Lung microvascular endothelial cell (primary cell): ENCODE results near the gene P2RY12. TPM values are rescaled to one million over a fixed set of nuclear protein-coding genes. Genes with fewer than 3 reads are reported as not detected.
A peak's percentile ranks its signal among the peaks of the same experiment; 100 is the strongest.

Experiments used
- DNase-seq, 2 donors: peaks; one replicate each; pipeline versions ENCODE4 v3.0.0 to v3.0.0-alpha.2; 2010; ENCODE audit warnings: low read depth in 2 of 2
- total RNA-seq: library from RNA; depleted of rRNA; stranded (reverse); fragments of >200 nt; gene quantifications from 2 replicates; pipeline ENCODE4 v1.2.1, GENCODE V29; 2014

The P2RY12 gene
- total RNA-seq, 1 donor from 2014 or later = not detected

GRCh38 chr3:151307583-151308488 is 76.7 kb downstream of the P2RY12 start:
- DNase-seq = no peak

GRCh38 chr3:151307131-151307530 is 77.4 kb downstream of the P2RY12 start:
- DNase-seq = no peak

- DNase-seq = no peak
These were observed 78.3 kb downstream of the P2RY12 start for GRCh38 chr3:151306168-151306810.

GRCh38 chr3:151305775-151306151 is 78.8 kb downstream of the P2RY12 start:
- no peak for DNase-seq

GRCh38 chr3:151305060-151305774 is 79.3 kb downstream of the P2RY12 start:
- DNase-seq = peak in 1 of 2 donors; percentile 59

GRCh38 chr3:151303751-151304150 is 80.8 kb downstream of the P2RY12 start:
- no peak for DNase-seq

- no peak for DNase-seq
These were observed 82.8 kb downstream of the P2RY12 start for GRCh38 chr3:151301787-151302186.

- no peak for DNase-seq
These were observed 84.0 kb downstream of the P2RY12 start for GRCh38 chr3:151300539-151300938.

GRCh38 chr3:151299006-151299405 is 85.5 kb downstream of the P2RY12 start:
- DNase-seq = no peak

GRCh38 chr3:151297429-151297828 is 87.1 kb downstream of the P2RY12 start:
- DNase-seq = no peak

- no peak for DNase-seq
These were observed 88.3 kb downstream of the P2RY12 start for GRCh38 chr3:151296226-151296625.

- no peak for DNase-seq
These were observed 91.4 kb downstream of the P2RY12 start for GRCh38 chr3:151293127-151293526.

GRCh38 chr3:151290673-151291072 is 93.9 kb downstream of the P2RY12 start:
- peak in 1 of 2 donors; percentile 26 for DNase-seq

- DNase-seq = no peak
These were observed 95.1 kb downstream of the P2RY12 start for GRCh38 chr3:151289445-151289844.

Other genes starting within 250 kb of the P2RY12 start
- not detected in 2 replicates for gene GPR171, start 181.5 kb downstream of the P2RY12 start, total RNA-seq
- gene P2RY14, start 106.2 kb downstream of the P2RY12 start, total RNA-seq = not detected in 2 replicates
- not detected in 2 replicates for gene GPR87, start 67.9 kb downstream of the P2RY12 start, total RNA-seq
- not detected in 2 replicates for gene P2RY13, start 55.2 kb downstream of the P2RY12 start, total RNA-seq
- gene IGSF10, start 76.3 kb upstream of the P2RY12 start, total RNA-seq = not detected in 2 replicates